Left ventricle myocardium superior (tissue), 1 donor: Measurements from ENCODE around the gene TRIM32. TPM values are rescaled to one million over a fixed set of nuclear protein-coding genes. Genes with fewer than 3 reads are reported as not detected.

Experiments used
- ATAC-seq: fragments of 200-7000 bp; cut with Tn5 transposase; one replicate; pipeline ENCODE4 v1.9.1; 2020; ENCODE audit warnings: mild to moderate bottlenecking, moderate library complexity
- DNase-seq: peaks from one replicate; pipeline ENCODE4 v3.0.0-alpha.2; 2020
- intact Hi-C: fragments of 100-400 bp; cut with micrococcal nuclease; formaldehyde crosslinking; loops from one replicate; pipeline ENCODE4 v1.11.0; 2022
- long read RNA-seq: library from polyadenylated mRNA; unstranded; transcript quantifications from one replicate; pipeline ENCODE4 v2.0.0, GENCODE V29; 2021
- total RNA-seq: library from RNA; stranded (reverse); fragmentation: NEBNext Ultra II Directional; extraction: Animal tissue kit (Norgen Biotek cat#: 25700); gene quantifications from one replicate; pipeline ENCODE4 v1.2.1, GENCODE V29; 2021
- donor health status: DM: no; HTN: yes; CAD: no; lungs with severe emphysema.

The TRIM32 gene, protein sequence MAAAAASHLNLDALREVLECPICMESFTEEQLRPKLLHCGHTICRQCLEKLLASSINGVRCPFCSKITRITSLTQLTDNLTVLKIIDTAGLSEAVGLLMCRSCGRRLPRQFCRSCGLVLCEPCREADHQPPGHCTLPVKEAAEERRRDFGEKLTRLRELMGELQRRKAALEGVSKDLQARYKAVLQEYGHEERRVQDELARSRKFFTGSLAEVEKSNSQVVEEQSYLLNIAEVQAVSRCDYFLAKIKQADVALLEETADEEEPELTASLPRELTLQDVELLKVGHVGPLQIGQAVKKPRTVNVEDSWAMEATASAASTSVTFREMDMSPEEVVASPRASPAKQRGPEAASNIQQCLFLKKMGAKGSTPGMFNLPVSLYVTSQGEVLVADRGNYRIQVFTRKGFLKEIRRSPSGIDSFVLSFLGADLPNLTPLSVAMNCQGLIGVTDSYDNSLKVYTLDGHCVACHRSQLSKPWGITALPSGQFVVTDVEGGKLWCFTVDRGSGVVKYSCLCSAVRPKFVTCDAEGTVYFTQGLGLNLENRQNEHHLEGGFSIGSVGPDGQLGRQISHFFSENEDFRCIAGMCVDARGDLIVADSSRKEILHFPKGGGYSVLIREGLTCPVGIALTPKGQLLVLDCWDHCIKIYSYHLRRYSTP
- total RNA-seq: 18.0 TPM
- long read RNA-seq, transcript TRIM32-201 (2 exons, 3,688 nt): major isoform, 5 of 11 reads
- long read RNA-seq, partial matches to known transcripts: 0 of 11 reads
- long read RNA-seq, other reads (novel, unspliced or antisense): 2 of 11 reads

DNA sequence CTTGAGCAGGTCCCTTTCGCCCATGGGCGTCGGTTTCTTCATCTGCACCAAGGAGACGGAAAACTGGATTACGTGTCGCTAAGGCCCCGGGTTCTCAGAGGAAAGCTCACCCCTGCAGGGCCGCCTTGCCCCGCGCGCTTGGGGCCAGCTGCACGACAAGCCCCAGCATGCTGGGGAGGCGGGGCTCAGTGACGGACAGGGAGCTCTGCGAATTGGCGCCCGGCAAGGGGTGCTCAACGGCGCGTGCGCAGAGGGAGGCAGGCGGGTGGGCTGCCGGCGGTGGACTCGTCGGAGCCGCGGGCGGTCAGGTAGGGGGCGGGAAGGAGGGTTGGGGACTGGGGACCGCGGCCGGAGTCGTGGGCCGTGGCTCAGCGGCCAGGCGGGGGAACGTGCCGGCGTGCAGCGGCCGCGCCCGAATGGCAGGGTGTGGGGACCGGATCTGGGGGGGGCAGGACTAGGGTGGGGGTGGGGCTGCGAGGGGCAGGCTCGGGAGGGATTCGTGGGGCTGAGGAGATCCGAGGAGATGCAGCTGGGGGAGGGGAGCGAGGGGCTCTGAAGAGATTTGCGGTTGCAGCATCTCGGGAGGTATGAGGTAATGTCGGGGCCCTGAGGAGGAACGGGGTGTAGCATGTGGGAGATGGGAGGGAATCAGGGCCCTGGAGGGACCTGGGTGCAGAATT, at the start of gene TRIM32:
Gene TRIM32, plus strand, starts transcription at position 232 of the 680 bp plus-strand sequence. CDS start 10,438 bp downstream, outside the sequence.
- ATAC-seq (peak; percentile 100), DNase-seq (peak; percentile 96)
- intact Hi-C loops: no loop called here

DNA sequence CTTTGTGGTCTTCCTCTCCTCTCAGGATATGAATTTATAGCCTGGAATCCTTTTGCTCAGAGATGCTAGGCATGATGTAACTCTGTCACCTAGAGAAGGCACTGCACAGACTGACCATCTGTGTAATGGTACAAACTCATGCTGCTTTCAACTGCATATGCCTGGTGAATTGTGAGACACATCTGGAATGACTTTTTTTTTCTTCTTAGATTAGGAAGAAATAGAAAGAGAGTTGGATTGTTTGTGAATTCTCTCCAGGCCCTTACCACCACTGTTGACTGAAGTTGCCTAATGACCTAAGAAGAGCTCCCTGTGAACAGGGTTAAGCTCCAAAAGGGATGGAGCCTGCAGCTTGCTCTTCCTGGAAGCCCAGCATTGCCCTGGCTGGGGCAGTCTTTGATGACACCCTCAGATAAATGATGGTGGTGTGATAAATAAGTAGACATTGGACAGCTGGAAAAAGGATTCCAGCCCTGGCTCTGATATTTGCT, 47.8 kb upstream of the TRIM32 start:
- peak; percentile 57 for ATAC-seq
- intact Hi-C loops: no loop called here

DNA sequence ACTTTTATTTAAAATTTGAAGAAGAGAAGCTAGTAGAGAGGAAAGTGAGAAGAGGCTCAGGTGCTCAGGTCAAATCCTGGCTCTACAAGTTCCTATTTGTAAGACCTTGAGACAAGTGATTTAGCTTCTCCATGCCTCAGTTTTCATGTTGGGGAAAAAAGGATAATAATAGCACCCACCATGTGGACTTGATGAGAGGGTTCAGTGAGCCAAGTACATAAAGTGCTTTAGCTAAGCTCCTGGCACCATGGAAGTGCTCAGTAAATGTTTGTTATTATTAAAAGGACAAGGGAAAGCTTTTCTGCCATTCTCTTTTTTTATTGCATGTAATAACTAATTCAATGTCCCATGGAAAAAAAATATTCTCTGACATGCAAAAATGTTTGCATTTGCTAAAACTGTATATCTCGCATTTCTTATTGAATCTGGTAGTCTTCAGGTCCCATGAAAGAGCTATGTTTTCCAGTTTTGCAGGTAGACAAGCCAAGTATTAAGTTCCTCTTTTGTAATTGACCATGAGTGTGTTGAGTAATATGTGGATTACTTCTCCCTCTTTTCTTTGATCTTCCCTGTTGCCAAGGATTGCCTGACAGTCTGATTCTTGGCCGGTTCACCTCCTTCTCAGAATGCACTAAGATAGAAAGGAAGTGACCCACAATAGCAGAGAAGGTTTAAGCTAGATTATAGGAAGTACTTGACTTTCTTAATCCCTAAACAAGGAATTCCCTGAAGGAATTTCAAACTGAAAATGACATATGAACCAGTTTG, 45.6 kb upstream of the TRIM32 start:
- DNase-seq: no peak
- intact Hi-C loops: no loop called here
- peak; percentile 74 for ATAC-seq

More for the DNA sequence above, 47.8 kb upstream of the TRIM32 start:
- no peak for DNase-seq

DNA sequence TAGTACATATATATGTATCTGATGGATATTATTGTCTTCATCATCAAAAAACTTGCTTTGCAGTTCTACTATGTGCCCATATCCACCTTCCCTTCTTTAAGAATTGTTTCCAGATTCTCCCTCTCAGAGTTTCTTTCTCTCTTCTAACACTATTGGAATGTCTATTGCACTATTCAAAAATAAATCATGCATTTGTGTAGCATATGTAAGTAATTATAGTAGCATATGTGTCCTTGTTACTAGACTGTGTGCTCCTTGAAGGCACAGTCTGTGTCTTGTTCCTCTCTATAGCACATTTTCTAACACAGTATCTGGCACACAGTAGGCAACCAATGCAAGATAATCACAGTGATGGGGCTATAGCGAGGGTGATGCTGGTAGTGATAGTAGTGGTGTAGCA, 43.4 kb upstream of the TRIM32 start:
- intact Hi-C loops: no loop called here
- no peak for DNase-seq
- ATAC-seq: no peak

DNA sequence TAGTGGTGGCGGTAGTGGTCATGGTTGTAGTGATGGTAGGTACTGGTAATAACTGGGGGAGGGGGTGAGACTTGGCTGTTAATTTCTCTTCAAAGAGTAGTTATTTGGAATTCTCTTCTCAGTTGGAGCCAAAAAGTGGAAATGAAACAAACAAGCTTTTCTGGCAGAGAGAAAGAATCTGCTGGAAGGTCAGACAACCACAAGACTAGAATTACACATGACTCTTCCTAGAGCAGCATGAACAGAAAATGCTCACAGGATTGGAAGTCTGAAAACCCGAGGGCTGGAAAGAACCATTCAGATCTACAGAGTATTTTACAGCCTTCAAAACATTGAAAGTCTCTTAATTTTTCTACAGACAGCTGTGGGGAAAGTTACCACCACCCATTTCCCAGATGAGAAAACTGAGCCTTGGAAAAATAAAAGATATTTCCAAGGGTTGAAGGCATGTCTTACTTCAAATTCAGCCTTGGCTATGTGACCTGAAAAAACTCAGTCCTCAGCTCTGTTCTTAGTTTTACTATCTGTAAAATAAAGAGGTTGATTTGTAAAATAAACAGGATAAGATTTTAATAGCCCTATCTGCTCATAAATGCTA, 42.9 kb upstream of the TRIM32 start:
- DNase-seq (no peak), ATAC-seq (peak; percentile 7)
- intact Hi-C loops: no loop called here

DNA sequence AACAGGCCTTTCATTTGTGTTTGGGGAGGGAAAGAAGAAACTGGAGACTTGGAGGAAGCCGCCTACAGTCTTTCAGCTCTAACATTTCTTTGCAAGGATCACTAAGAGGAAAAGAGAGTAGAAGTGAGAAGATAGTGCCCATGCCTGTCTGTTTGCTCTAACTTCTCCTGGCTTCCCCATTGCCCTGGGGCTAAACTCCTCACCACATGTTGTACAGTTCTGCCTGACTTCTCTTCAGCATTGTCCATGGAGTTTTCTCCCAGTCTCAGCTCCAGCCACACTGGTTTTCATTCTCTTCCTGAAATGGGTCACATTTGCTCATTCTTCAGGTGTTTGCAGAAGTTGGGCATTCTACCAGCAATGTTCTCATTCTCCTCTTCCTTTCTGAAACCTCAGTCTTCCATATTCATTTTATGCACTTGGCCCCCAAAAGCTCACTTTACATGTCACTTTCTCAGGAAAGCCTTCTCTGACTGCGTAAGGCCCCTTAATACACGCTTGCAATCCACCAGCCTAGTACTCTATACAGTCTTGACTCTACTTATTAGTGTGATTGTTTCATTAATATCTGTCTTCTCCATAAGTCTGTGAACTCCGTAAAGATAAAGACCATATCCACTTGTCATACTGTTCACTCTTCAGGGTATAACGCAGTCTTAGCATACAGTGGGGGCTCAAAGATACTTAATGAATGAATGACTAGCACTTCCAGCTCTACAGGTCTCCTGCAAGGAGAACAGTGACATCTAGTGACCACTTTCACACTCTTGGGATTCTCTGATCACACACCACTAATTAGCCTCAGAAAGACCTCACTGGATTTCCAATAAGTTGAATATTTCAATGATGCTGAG, 40.2 kb upstream of the TRIM32 start:
- ATAC-seq: peak; percentile 21
- DNase-seq: no peak
- intact Hi-C loops: no loop called here

DNA sequence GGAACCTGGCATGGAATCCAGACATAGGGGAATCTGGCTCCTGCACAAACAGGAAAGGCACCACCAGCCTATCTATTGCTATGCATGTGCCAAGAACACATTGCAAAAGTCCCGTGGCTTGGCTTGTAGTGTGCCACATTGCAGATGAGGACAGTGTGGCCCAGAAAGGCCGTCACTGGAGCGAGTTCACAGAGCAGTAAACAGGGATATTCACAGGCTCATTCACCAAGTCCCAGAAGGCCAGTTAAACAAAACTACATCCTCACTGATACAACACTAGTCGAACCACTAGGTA, 39.6 kb upstream of the TRIM32 start:
- peak; percentile 70 for DNase-seq
- intact Hi-C loops: no loop called here

DNA sequence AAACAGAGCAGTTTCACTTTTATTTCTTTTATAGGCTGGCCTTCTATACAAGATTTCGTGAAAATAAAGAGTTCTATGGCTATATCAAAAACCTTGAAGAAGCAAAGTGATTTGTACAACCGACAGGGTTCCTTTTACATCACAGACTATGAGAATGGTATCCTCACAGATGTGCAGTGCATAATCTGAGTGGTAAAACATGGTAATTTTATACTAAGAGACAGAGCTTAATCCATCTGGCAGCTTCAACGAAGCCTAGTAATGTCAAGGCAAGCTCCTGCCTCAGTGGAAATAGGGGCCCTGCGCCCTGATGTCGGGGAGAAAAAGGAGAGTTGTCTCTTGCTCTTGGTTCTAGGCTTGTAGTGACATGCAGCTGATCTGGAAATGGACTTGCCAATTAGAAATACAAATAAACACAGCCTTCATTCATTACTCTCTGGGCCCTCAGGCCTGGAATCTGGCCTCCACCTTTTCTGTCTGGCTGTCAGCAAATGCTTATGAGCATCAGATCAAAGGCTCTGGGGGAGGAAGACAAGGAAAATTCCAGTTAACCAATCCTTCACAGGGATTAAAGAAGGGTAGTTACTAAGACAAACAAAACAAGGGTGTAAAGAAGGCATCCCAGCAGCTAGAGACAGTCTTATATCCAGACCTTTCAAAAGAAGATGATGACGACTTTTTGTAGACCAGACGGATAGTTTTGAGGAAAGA, 33.6 kb upstream of the TRIM32 start:
- intact Hi-C loops: loop anchor here (10.0 kb wide), 1 partner anchor 489 kb away; no protein-coding TSS in a partner anchor
- DNase-seq: no peak
- peak; percentile 9 for ATAC-seq

More for the DNA sequence above, 39.6 kb upstream of the TRIM32 start:
- peak; percentile 97 for ATAC-seq

DNA sequence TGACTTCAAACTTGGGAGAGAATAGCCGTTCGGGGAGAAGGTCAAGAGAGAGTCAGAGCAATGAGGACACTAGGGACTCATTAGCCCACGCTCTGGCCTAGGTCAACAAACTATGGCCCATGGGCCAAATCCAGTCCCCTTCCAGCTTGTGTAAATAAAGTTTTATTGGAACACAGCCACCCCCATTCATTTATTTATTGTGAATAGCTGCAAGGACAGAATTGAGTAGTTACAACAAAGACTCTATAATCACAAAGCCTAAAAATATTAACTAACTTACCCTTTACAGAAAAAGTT, 33.1 kb upstream of the TRIM32 start:
- intact Hi-C loops: loop anchor here (10.0 kb wide), 1 partner anchor 489 kb away; no protein-coding TSS in a partner anchor
- peak; percentile 56 for ATAC-seq
- no peak for DNase-seq

DNA sequence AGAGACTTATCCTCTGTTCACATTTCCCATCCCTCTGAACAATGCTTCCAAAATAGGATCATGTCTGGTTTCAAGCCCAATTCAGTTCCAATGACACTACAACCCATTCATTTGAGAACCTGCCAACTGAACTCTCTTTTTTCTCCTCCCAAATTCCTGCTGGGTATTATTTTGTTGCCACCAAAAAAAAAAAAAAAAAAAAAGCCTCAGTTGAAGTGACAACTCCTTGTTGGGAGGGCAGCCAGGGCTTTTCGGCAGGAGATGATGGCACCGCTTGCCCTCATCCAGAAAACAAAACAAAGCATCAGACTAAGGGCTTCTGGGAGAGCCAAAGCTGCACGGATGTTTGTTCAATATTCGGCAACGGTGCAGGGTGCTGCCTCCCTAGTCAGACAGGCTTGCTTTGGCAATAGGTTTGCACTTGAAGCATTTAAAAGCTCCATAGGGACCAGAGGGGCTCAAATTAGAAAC, 30.6 kb upstream of the TRIM32 start:
- DNase-seq: peak; percentile 40
- peak; percentile 50 for ATAC-seq
- intact Hi-C loops: loop anchor here (10.0 kb wide), 1 partner anchor 492 kb away; no protein-coding TSS in a partner anchor

DNA sequence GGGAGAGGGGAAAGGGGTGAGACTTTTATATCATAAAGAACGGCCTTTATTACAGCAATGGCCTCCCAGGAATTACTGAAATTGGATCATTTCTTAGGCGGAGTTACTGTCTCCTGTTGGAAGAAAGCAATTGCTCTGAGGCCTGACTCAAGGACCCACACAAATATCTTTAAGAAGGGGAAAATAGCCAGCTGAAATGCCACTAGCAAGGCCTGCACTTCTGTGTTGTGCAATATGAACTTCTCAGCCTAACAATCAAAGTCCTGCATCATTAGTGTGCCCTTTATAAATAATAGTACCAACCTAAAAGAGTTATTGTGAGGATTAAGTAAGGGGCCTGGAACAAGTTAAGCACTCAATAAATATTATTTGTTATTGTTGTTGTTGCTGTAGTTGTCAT, 30.1 kb upstream of the TRIM32 start:
- intact Hi-C loops: loop anchor here (10.0 kb wide), 1 partner anchor 492 kb away; no protein-coding TSS in a partner anchor
- no peak for DNase-seq
- ATAC-seq: peak; percentile 15

DNA sequence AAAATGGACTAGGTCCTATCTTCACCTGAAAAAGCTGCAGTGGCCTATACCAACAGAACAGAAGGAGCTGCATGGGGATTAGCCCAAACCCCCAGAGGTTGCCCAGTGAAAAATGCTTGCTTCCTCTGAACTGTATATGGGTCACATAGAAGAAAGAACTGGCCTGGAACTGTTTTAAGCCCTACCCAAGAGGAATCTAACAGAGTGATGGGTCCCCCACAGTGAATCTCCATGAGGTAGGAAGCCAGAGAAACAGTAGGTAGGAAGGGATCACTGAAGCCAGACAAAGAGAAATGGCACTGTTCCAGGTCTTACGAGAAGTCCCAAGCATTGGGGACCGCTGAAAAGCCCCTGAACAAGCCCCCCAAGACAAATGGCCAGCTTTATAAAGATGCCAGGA, 28.8 kb upstream of the TRIM32 start:
- ATAC-seq: no peak
- intact Hi-C loops: loop anchor here (10.0 kb wide), 1 partner anchor 493 kb away; no protein-coding TSS in a partner anchor
- DNase-seq: no peak

DNA sequence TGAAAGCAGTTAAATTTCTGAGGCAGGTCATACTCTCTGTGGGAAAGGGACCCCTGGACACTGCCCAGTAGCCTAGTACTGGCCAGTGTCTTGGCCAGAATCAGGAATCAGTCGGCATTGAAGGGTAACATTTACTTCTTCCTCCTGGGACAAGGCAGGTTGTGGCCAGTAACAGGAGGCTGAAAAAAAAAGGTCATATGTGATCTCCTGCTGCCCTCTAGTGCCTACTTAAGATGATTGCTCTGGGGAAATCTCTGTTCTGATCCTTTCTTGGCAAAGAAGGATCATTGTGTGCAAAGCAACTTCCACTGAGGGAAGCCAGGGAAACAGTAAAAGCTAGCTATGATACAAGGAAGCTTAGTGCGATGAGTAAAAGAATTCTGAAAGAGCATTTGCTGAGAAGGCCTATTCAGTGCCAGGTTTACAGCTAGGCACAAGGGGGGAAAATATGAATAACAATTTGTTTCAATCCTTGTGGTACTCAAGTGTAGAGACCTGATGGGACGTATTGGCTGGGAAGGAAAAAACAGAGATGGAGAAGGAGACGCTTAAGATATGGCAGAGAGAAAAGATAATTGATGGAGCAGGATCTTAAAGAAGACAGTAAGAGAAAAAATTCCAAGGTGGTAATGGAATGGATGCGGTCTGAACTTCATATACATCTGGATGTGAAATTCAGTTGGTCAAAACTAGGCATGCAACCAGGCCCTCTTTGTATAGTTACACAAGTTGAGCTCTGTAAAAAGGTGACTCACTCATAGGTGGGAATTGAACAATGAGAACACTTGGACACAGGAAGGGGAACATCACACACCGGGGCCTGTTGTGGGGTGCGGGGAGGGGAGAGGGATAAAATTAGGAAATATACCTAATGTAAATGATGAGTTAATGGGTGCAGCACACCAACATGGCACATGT, 25.8 kb upstream of the TRIM32 start:
- intact Hi-C loops: loop anchor here (10.0 kb wide), 1 partner anchor 1066 kb away; no protein-coding TSS in a partner anchor

DNA sequence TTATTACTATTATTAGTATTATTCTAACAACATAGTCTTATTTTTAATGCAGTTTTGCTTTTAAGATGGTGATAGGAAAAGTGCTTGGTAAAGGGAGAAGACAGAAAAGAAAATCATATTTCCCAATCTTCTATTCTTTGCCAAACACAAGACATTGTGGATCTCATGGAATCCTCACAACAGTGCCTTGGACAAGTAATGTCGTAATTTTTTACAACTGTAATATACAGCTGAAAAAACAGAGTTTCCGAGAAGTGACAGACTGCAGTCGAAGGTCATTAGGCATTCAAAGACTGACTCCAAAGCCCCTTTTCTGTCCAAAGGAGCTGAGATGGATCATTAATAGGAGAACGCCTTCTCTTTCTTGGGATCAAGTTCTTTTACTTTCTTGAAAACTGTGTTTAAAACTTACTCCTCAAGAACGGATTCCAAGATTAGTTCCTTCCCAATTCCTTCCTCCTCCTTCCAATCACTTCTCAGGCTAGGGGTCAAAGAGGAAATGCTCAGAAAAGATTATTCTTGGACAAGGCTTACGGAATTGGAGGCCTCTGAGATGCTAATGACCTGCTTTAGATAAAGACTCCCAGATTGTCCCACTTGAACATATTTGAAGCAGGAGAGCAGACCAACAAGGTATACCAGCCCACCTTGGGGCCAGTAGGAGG, 24.3 kb upstream of the TRIM32 start:
- peak; percentile 68 for ATAC-seq
- no peak for DNase-seq
- intact Hi-C loops: loop anchor here (10.0 kb wide), 1 partner anchor 1068 kb away; no protein-coding TSS in a partner anchor

More for the DNA sequence above, 25.8 kb upstream of the TRIM32 start:
- DNase-seq (no peak), ATAC-seq (peak; percentile 82)

DNA sequence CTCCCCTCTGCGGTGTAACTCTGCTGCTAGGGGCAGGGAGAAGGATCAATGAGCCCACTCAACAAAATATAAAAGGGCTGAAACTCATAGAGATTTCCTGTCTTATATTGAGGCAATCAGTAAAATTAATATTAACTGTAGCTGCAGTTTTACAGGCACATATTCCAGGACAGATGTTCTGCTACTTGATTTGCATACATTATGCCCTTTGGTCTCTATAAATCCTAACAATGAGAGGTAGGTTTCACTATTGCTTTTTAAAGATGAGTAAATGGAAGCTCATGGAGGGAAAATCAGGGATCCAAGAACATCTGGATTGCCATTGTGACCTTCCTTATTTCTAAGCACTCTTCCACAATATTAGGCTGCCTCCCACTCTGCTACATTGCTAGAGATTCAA, 23.5 kb upstream of the TRIM32 start:
- intact Hi-C loops: loop anchor here (10.0 kb wide), 1 partner anchor 1069 kb away; no protein-coding TSS in a partner anchor
- DNase-seq: no peak
- ATAC-seq: no peak
